ENCODE results near the gene YAP1.

The YAP1 gene

GRCh38 chr11:102143867-102144266 lies 33.6 kb downstream of the YAP1 start:
- no peak overlapping the region for H3K4me3 ChIP-seq (ENCODE audit: low read depth, low read length)
- DNase-seq (ENCODE audit: low read depth) = no peak
- TF ChIP-seq, protein P1, sequence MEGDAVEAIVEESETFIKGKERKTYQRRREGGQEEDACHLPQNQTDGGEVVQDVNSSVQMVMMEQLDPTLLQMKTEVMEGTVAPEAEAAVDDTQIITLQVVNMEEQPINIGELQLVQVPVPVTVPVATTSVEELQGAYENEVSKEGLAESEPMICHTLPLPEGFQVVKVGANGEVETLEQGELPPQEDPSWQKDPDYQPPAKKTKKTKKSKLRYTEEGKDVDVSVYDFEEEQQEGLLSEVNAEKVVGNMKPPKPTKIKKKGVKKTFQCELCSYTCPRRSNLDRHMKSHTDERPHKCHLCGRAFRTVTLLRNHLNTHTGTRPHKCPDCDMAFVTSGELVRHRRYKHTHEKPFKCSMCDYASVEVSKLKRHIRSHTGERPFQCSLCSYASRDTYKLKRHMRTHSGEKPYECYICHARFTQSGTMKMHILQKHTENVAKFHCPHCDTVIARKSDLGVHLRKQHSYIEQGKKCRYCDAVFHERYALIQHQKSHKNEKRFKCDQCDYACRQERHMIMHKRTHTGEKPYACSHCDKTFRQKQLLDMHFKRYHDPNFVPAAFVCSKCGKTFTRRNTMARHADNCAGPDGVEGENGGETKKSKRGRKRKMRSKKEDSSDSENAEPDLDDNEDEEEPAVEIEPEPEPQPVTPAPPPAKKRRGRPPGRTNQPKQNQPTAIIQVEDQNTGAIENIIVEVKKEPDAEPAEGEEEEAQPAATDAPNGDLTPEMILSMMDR (IDR thresholded peaks at IDR 0.05; ENCODE audit: low read depth, low read length, missing control alignments) = no peak

GRCh38 chr11:102144357-102145355 lies 34.4 kb downstream of the YAP1 start:
- TF ChIP-seq, protein P1 (IDR thresholded peaks at IDR 0.05; ENCODE audit: low read depth, low read length, missing control alignments) = no peak
- DNase-seq (ENCODE audit: low read depth) = no peak
- no peak overlapping the region for H3K4me3 ChIP-seq (ENCODE audit: low read depth, low read length)

GRCh38 chr11:102147015-102147414 lies 36.8 kb downstream of the YAP1 start:
- H3K4me3 ChIP-seq (ENCODE audit: low read depth, low read length) = no peak overlapping the region
- TF ChIP-seq, protein P1 (IDR thresholded peaks at IDR 0.05; ENCODE audit: low read depth, low read length, missing control alignments) = no peak
- DNase-seq (ENCODE audit: low read depth) = no peak

DNA sequence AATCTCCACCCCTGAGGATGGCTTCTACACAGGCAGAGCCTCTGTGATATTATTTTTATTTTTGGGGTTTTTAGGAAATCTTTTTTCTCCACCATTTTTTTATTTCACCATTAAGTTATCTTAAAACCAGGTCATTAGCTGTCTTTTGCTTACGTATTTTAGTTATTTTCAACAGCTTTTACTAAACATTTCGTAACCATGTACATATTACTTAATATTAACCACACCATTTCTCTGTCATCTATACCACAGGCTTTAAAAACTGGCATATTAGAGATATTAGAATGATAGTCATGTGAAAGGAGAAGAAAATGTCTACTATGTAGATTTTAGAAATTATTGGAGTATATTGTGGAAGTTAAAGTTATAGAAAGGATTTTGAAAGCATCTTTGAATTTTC lies 37.4 kb downstream of the YAP1 start:
- H3K4me3 ChIP-seq (ENCODE audit: low read depth, low read length) = no peak overlapping the region
- DNase-seq (ENCODE audit: low read depth) = no peak
- TF ChIP-seq, protein P1 (IDR thresholded peaks at IDR 0.05; ENCODE audit: low read depth, low read length, missing control alignments) = no peak

GRCh38 chr11:102148059-102148458 lies 37.8 kb downstream of the YAP1 start:
- TF ChIP-seq, protein P1 (IDR thresholded peaks at IDR 0.05; ENCODE audit: low read depth, low read length, missing control alignments) = no peak
- H3K4me3 ChIP-seq (ENCODE audit: low read depth, low read length) = no peak overlapping the region
- no peak for DNase-seq (ENCODE audit: low read depth)

DNA sequence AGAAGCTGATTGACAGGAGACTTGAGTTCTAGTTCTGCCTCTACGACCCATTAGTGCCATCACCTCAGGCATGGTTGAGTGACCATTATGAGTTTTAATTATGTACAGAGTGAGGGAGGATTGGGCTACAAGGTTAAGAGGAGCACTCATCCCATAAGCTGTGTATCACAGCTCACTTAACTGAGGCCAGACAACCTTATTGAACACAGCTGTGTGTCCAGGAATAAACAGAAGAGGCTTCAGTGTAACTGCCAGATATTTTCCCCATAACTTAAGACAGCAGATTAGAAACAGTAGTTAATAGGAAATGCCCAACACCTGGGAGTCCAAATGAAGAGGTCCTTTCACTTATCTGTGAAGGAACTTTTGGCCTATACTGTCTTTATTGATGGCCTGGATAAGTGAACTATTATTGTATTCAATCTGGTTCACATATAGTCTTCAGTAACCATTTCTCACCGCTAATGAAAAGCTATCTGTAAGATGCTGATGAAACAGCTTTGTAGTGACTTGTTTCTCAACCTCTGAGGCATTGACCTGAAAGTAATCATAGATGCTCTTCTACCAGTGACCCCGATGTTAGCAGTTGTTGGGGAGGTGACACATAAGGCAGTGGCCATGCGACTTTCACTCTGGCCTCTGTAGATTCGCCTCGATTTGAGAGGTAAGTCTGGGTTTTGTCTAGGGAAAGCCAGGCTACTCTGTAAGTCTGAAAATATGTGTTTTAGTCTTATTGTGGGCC lies 41.7 kb downstream of the YAP1 start:
- no peak overlapping the region for H3K4me3 ChIP-seq (ENCODE audit: low read depth, low read length)
- TF ChIP-seq, protein P1 (IDR thresholded peaks at IDR 0.05; ENCODE audit: low read depth, low read length, missing control alignments) = no peak
- no peak for DNase-seq (ENCODE audit: low read depth)
